Osteocyte (in vitro differentiated cells): ENCODE measurements around the gene PAFAH1B1. TPM values are rescaled to one million over a fixed set of nuclear protein-coding genes. Genes with fewer than 3 reads are reported as not detected.
"Not testable (repeated sequence)": the region's sequence is repeated elsewhere in the genome, so short reads cannot be mapped to it uniquely, and the experiment has no call there.

Experiments used
- DNase-seq: peaks from one replicate; pipeline ENCODE4 v3.0.0; 2021; ENCODE audit warnings: mixed read lengths; ENCODE audit not compliant: unreplicated experiment; ENCODE audit errors: extremely low spot score
- H3K27ac Mint-ChIP-seq: one replicate; pipeline ENCODE4 v1.8.0; 2021; ENCODE audit warnings: mild to moderate bottlenecking, mixed read lengths; ENCODE audit not compliant: unreplicated experiment
- H3K27me3 Mint-ChIP-seq: one replicate; pipeline ENCODE4 v1.8.0; 2021; ENCODE audit warnings: mixed read lengths; ENCODE audit not compliant: unreplicated experiment
- H3K36me3 Mint-ChIP-seq: one replicate; pipeline ENCODE4 v1.8.0; 2021; ENCODE audit warnings: mixed read lengths; ENCODE audit not compliant: unreplicated experiment
- H3K4me1 Mint-ChIP-seq: one replicate; pipeline ENCODE4 v1.8.0; 2021; ENCODE audit warnings: mixed read lengths; ENCODE audit not compliant: unreplicated experiment
- H3K4me3 Mint-ChIP-seq: one replicate; pipeline ENCODE4 v1.8.0; 2021; ENCODE audit warnings: mild to moderate bottlenecking, moderate library complexity, mixed read lengths; ENCODE audit not compliant: unreplicated experiment
- H3K9me3 Mint-ChIP-seq: one replicate; pipeline ENCODE4 v1.8.0; 2021; ENCODE audit warnings: mixed read lengths; ENCODE audit not compliant: unreplicated experiment
- CTCF ChIP-seq: fragments of 200-600 bp; sonication (generic); IDR thresholded peaks from 2 replicates; pipeline ENCODE4 v1.5.0; 2021; ENCODE audit warnings: antibody characterized with exemption, mild to moderate bottlenecking, moderate library complexity
- total RNA-seq: library from RNA; stranded (reverse); gene quantifications from 2 replicates; pipeline ENCODE4 v1.2.1, GENCODE V29; 2021

Gene PAFAH1B1
- total RNA-seq, 1 donor from 2014 or later: 138 TPM

DNA sequence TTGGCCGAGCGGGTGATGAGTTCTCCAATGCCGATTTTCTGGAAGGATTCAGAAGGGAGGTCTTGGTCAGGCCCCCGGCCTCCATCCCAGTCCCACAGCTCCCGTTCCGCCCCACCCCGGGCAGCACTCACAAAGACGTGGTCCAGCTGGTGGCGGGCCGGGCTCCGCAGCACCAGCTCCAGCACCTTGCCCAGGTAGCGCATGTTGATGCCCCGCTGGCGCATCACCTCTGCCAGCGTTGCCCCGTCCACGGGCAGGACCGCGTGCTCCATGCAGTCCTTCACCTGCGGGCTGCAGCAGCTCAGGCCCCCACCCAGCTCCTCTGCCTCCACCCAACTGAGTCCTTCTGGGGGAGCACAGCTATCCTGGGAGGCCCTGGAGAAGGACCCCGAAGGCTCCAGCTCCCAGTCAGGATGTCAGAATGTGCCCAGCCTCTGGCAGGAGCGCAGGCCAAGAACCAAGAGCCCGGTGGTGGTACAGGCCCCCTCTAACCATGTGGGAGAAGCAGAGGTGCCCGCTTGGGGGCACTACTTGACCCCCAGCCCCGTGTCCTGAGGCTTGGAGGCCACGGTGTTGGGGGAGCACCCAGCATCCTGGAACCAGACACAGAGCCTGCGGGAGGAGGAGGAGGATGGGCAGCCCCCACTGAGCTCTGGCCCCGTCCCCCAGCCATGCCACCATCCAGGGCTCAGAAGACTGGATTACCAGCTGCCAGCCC is 101.9 kb downstream of the PAFAH1B1 start:
- peak; percentile 79 for DNase-seq
- H3K27me3 Mint-ChIP-seq: no peaks in the 10 kb centered on the region
- H3K4me3 Mint-ChIP-seq: no peak overlapping the region
- no peaks in the 10 kb centered on the region for H3K9me3 Mint-ChIP-seq
- no peak overlapping the region for H3K27ac Mint-ChIP-seq
- H3K4me1 Mint-ChIP-seq: no peaks in the 10 kb centered on the region
- peaks cover 2% of the 10 kb centered on the region for H3K36me3 Mint-ChIP-seq
- TF ChIP-seq CTCF: no peak

DNA sequence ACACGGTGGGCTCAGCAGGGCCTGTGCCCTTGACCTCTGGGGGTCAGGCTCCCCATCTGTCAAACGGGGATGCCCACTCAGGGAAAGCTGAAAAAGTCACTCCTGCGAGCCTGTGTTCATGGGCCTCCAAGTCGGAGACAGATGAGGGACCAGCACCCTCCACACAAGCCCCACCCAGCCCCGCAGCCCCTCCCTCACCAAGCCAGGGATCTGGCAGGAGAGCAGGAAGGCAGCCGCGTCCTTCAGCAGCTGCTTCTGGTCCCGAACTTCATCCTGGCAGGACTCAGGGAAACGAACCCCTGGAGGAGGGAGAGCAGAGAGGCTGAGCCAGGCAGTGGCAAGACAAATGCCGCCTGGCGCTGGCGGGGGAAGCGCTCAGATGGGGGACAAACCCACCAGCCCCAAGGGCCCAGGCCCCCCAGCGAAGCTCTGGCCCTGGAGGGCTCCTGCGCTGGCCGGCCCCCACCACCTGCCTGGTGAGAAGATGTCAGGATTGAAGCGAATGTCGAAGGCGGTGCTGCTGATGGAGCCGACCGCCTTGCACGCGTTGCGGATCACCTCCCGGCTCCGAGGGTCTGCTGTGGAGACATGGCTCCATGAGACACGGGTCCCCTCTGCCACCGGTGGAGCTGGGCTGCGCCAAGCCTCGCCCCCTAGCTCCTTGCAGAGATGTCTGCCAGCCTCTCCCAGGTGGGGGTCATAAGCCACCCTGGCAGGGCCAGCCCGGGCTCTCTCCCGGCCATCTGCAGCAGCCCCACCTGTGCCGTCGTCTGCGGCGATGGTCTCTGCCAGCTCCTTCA is 102.7 kb downstream of the PAFAH1B1 start:
- H3K27me3 Mint-ChIP-seq: no peaks in the 10 kb centered on the region
- no peak for TF ChIP-seq CTCF
- H3K36me3 Mint-ChIP-seq: peaks cover 2% of the 10 kb centered on the region
- no peak overlapping the region for H3K4me3 Mint-ChIP-seq
- H3K9me3 Mint-ChIP-seq: no peaks in the 10 kb centered on the region
- peak; percentile 83 for DNase-seq
- H3K27ac Mint-ChIP-seq: no peak overlapping the region
- H3K4me1 Mint-ChIP-seq: no peaks in the 10 kb centered on the region

- no peak for TF ChIP-seq CTCF
- no peaks in the 10 kb centered on the region for H3K4me1 Mint-ChIP-seq
- H3K36me3 Mint-ChIP-seq: peaks cover 5% of the 10 kb centered on the region
- peak; percentile 81 for DNase-seq
- no peaks in the 10 kb centered on the region for H3K9me3 Mint-ChIP-seq
- H3K4me3 Mint-ChIP-seq: no peak overlapping the region
- no peak overlapping the region for H3K27ac Mint-ChIP-seq
- no peaks in the 10 kb centered on the region for H3K27me3 Mint-ChIP-seq
Measured at GRCh38 chr17:2697611-2698162, 104.2 kb downstream of the PAFAH1B1 start.

DNA sequence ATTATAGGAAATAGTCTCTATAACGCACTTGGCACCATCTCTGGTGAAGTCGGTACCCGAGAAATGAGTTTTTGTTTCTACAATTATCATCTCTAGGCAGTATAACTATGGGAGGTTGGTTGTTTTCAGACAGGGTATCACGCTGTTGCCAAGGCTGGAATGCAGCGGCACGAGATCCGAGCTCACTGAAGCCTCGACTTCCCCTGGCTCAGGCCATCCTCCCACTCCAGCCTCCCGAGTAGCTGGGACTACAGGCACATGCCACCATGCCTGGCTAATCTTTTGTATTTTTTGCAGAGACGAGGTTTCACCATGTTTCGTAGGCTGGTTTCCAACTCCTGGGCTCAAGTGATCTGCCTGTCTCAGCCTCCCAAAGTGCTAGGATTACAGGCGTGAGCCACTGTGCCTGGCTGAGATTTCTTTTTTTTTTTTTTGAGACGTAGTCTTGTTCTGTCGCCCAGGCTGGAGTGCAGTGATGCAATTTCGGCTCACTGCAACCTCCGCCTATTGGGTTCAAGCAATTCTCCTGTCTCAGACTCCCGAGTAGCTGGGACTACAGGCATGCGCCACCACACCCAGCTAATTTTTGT is 105.9 kb downstream of the PAFAH1B1 start:
- not testable (repeated sequence) for DNase-seq, H3K27me3 Mint-ChIP-seq, H3K4me1 Mint-ChIP-seq, H3K9me3 Mint-ChIP-seq, H3K27ac Mint-ChIP-seq, H3K36me3 Mint-ChIP-seq, H3K4me3 Mint-ChIP-seq

GRCh38 chr17:2700030-2700490 is 106.6 kb downstream of the PAFAH1B1 start:
- Mint-ChIP-seq H3K4me3 (no peak overlapping the region), H3K9me3 (no peaks in the 10 kb centered on the region), H3K27me3 (no peaks in the 10 kb centered on the region), H3K27ac (no peak overlapping the region), H3K4me1 (peaks cover 2% of the 10 kb centered on the region), H3K36me3 (peaks cover 7% of the 10 kb centered on the region)
- no peak for TF ChIP-seq CTCF
- DNase-seq: no peak
